GM21529 (cell line): ENCODE measurements around the gene PTPRU.

Experiments
- ATAC-seq: cut with Tn5 transposase; IDR thresholded peaks from one replicate; pipeline ENCODE4 v1.9.1; 2021; ENCODE audit not compliant: unreplicated experiment

Gene PTPRU

GRCh38 chr1:29330089-29330488 lies 93.8 kb downstream of the PTPRU start:
- no peak for ATAC-seq

DNA sequence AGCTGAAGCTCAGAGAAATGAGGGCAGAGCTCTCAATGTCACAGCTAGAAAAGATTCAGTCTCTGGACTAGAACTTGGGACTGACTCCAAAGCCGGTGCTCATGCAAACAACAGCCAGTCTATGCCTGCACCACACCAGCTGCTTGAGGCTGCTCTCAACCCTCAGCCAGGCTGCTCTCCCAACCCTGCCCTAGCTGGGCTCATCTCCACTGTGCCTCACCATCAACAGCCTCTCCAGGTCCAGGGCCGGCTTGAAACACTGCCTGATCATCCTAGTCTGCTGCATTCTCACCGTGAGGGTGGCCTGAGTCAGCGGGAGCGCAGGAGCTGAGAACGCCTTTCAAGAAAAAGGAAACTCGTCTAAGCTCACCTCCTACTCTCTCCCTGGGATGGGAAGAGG lies 94.5 kb downstream of the PTPRU start:
- ATAC-seq, result no peak

DNA sequence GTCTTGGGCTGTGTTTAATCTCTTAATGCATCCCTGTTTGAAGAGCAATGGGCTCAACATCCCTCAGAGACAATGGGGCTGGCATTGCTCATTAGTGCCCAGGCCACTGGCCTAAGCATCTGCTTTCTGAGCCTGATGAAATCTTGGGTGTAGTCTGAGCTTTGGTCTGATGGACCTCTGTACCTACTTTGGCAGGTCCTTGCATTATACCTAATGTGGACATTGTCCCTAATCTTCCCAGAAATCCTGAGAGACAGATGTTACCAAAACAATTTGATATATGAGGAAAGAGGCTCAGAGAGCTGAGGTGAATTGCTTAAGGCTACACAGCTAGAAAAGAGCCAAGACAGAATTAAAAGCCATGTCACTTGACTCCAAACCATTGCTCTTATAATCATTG lies 95.0 kb downstream of the PTPRU start:
- no peak for ATAC-seq

DNA sequence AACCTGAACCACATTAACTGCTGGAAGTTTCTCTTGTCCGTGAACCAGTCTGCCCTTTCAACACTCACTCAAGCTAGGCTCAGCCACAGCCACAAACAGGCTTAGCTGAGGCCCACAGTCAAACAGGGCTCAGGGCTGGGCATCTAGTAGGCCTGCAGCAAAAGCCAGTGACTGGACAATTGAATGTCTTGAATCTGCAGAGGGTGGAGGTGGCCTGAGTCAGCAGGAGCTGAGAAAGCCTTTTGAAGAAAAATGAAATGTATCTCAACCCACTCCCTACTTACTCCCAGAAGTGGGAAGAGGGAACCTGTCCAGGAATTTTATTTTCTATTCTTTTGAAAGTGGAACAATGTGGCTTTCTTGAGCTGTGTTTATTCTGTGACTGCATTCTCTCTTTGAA lies 95.4 kb downstream of the PTPRU start:
- ATAC-seq, result no peak

DNA sequence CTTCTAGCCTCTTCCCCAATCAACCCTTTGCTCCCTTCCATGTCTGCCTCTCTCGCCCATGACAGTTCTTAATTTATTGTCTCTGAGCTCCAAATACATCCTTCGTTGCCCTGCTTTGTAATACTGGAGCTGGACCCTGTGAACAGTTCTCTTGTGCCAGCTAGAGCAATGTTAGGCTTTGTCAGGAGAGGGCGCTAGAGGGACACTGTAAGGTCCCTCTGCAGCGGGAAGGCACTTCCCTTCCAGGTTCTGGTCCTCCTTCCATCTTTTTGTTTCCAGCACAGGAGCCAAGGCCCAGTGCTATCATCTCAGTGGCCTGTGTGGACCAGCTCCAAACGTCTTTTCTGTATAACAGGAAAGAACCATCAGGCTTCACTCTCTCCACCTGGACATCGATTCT lies 95.9 kb downstream of the PTPRU start:
- no peak for ATAC-seq

- ATAC-seq, result no peak
Measured at GRCh38 chr1:29333008-29333407, 96.7 kb downstream of the PTPRU start.

GRCh38 chr1:29335573-29335972 lies 99.3 kb downstream of the PTPRU start:
- no peak for ATAC-seq

- ATAC-seq, result no peak
Measured at GRCh38 chr1:29338908-29339575, 102.7 kb downstream of the PTPRU start.

DNA sequence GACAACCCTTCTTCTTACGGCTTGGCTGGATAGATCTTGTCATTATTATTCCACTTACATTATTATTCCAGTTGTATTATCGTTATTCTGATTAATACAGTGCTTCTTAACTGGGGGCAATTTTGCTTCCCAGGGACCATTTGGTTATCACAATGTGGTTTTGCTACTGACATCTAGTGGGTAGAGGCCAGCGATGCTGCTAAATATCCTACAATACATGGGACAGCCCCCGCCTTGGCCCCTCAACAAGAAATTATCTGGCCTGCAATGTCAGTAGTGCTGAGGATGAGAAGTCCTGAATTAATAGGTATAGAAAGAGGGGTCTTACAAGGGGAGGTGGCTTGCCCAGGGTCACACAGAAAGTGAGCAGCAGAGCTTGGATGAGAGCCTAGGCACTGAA lies 105.6 kb downstream of the PTPRU start:
- ATAC-seq, result no peak

- no peak for ATAC-seq
Measured at GRCh38 chr1:29342351-29342750, 106.0 kb downstream of the PTPRU start.

GRCh38 chr1:29342983-29343382 lies 106.7 kb downstream of the PTPRU start:
- no peak for ATAC-seq

DNA sequence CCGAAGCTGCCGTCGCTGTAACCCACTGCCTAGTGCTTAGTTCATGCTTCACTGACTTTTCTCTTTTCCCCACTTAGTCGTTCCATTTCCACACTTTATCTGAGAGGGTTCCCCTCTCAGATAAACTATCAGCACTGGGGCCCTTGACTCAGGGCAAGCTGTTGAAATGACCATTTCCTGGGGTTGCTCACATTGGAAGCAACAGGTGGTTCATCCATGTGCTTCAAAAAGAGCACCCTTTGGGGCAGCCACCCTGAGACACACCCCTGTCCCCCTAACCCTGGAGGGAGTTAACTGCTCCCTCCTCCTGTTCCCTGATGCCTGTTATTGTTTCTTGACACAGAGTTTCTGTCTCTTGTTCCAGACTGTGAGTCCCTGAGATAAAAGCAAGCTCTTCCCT lies 107.2 kb downstream of the PTPRU start:
- no peak for ATAC-seq

DNA sequence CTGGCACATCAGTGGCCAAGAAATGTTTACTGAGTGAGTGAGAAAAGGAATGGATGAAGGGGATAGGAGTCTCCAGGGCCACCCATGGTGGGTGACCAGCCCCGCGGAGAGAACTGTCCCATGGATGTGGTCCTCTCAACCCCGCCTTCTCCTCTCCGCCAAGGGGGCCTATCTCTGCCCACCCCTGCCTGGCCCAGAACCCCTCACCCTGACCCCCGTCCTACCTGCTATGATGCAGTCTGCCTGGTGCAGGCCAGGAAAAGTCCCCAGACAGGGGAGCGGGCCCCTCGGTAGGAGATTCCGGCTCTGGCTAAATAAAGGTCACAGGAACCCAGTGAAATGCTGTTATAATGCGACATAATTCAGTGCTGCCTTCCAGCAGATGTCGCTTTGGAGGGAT lies 107.6 kb downstream of the PTPRU start:
- no peak for ATAC-seq

- no peak for ATAC-seq
Measured at GRCh38 chr1:29344336-29344735, 108.0 kb downstream of the PTPRU start.

- no peak for ATAC-seq
Measured at GRCh38 chr1:29346576-29346975, 110.3 kb downstream of the PTPRU start.

GRCh38 chr1:29349871-29350491 lies 113.7 kb downstream of the PTPRU start:
- ATAC-seq, result no peak

DNA sequence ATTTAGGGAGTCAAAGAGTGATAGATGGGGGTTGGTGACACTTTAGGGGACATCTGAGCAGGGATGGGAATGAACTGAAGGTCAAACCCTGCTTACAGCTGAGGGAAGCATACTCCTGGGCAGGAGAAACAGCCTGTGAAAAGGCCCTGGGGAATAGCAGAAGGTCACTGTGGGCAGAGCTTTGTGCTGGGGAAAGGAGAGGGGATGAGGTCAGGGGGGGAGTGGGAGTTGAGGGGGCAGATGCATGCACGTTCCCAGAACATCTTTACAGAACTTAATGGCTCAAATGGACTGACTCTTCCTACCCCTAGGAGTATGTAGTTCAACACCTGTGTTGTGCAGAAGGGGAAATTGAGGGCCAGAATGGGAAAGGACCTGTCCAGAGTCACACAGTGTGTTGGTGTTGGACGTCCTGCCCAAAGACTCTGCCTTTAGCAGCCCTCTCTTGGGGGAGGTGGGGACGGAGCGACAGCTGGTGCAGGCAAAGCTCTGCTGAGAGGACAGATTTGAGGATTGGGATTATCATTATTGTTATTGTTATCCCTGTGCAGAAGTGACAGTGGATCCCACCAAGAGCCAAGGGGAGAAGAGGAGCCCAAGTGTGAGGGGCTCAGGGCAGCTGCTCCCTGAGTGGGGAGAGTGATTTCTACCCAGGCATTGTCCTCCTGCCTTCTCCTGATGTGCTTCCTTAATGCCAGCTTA lies 116.5 kb downstream of the PTPRU start:
- no peak for ATAC-seq

- ATAC-seq, result no peak
Measured at GRCh38 chr1:29354511-29355098, 118.3 kb downstream of the PTPRU start.

DNA sequence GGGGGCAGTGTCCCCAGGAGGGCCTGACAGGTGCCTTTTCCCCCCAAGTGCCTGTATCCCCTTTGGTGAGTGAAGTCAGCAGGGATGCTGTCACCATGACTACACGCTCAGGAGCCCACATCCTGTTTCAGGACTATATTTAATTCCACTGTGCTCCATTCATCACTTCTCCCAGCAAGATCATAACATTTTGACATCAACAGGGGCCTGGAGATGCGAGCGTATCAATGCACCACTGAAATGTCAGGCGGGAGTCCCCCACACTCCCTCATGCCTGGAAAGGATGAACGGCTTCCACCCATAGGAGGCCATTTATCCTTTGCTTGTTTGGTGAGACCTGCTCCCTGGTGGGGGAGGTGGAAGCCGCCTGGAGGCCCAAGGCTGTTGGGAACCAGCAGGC lies 119.1 kb downstream of the PTPRU start:
- ATAC-seq, result no peak

DNA sequence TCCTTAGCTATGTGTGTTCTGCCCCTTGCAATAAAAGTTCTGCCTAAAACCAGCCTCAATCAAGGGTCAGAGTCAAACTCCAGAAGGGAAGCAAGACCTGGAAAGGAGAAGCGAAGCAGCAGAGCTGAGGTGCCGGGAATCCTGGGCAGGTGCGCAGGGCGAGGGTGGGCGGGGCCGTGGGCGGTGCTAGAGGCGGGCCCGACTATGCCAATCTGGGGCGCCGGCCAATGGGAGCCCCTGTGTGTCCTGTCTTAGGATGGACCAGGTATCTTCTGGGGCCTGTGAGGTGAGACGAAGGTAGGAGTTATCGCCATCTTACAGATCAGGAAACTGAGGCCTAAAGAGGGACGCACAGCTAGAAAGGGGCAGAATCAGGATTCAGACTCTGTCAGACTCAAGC lies 120.3 kb downstream of the PTPRU start:
- ATAC-seq, result no peak

DNA sequence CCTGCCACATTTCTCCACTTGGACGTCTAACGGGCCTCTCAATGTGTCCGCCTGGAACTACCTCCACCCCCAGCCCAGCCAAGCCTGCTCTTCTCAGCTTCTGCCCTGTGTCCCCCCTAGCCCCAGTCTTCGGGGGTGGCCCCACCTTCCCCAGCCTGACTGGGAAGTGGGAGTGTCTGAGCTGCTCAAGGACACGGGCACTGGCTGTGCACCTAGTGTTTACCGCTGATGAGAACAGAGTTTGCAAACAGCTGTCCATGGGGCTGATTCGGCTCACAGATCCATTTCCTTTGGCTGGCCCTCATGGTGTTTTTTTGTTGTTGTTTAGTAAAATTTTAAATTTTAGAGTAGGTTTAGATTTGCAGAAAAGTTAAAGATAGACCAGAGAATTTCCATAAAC lies 121.1 kb downstream of the PTPRU start:
- ATAC-seq, result no peak

- no peak for ATAC-seq
Measured at GRCh38 chr1:29358183-29358582, 121.9 kb downstream of the PTPRU start.
